ENCODE results near the gene RHOBTB3.

Gene RHOBTB3

GRCh38 chr5:95763941-95764340, 32.8 kb downstream of the RHOBTB3 start:
- no peak for DNase-seq (ENCODE audit: low spot score)

DNA sequence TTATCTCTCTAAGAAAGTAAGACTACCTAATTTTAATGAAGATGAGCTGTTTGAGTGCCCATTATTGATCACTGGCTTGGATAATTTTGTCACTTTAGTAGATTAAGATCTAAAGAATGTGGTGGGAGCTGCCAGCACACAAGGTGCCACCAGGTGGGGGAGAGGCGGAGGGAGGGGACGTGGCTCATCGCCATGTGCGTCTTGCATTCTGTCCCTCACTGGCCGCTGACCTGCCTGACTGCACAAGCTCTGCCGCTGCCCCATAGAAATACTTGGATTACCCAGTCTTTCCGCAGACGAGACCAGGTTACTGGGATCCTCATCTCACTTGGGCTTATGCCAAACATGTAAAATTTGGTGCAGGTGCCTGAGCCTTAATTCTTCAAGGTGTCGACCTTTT, 37.6 kb downstream of the RHOBTB3 start:
- no peak for DNase-seq (ENCODE audit: low spot score)

GRCh38 chr5:95770830-95771708, 39.9 kb downstream of the RHOBTB3 start:
- DNase-seq (ENCODE audit: low spot score) = no peak

DNA sequence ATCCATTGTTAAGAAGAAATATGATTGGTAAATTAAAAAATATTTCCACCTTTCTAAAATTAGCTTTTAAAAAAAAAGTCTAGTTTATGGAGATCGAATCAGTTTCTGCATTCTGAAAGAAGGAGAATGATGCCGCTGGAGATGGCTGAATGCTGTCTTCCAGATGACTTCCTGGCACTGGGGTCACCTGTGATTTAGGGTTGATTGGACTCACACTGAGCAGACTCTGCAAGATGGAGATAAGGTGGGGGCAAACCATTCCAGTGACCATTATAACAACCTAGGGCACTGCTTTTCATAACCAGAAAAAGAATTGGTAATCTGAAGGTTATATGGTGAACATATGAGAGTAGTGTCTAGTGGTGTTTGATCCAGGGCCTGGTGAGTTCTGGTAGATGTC, 40.8 kb downstream of the RHOBTB3 start:
- no peak for DNase-seq (ENCODE audit: low spot score)

DNA sequence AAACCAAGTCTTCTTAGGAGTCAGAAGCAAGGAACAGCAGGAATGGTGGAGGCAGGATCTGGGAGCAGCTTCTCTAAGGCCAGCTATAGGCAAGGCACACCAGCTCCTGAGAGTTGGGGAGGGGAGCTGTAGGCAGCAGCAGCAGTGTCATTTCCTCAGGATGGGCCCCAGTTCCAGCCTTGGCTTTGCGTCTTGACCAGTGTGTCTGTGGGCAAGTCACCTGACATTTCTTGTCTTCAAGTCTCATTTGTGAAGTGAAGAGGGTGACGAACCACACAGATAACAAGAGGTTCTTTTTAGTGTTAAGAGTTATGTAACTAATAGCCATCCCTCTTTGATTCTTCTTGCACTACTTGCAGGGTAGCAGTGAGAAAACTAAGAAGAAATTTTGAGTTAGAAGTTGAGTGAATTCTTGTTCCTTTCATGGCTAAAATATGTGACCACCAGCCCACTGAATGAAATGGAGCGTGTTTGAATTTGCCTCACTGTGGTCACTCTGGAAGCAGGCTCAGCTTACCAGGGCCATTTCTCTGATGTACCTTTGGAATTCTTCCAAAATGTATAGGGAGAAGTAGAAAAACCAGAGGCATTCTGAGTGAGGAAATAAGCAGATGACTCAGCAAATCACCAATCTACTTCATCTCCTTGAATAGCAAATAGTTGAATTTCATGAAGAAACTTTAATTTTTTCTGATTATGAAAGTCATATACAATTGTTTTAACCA, 42.4 kb downstream of the RHOBTB3 start:
- no peak for DNase-seq (ENCODE audit: low spot score)

DNA sequence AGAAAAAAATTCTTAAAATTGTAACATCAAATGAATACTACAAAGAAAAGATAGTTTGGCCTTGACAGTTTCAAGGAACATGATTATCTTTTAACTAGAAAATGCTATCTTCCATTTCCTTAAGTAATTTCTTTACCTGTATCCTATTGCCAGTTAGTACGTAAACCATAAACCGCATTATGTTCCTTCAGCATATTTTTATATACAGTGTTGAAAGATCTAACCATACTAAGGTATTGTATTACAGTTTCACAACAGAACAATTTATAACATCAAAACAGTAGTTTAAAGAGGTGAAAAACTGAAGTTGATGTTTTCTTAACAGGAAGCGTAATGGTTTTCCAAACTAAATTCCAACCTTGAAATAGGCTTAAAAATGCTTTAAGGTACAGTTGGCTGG, 46.3 kb downstream of the RHOBTB3 start:
- no peak for DNase-seq (ENCODE audit: low spot score)

DNA sequence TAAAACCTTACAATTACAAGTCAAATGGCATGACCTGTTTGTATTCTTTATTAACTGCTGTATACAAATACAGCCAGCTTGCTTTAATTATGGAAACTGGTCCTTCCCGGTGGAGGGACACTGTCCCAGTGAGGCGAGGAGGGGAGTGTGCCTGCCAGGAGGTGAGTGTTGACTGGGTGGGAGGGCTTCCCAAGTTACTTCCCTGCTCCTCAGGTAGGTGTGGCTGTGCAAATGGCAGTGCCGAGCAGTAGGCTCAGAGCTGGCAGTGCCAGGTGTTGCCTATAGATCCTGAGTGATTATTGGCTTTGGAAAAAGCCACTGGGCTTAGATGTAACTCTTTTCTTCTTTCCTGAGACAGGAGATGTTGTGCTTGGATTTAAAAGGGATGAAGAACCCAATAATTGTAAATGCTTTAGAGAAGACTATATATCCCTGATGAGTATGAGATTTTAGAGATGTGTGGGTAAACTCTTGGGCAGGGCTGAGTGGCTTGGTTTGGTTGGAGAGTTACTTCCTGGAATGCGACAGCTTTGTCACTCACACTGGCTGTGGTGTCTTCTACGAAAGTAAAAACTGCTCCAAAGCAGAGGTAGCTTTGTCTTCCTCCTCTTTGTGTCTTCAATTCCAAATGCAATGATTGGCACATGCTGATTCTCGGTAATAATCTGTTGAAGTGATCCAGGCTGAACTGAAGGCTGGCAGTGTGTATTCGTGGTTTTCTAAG, 47.7 kb downstream of the RHOBTB3 start:
- no peak for DNase-seq (ENCODE audit: low spot score)

- DNase-seq (ENCODE audit: low spot score) = no peak
Measured at GRCh38 chr5:95779611-95780010, 48.5 kb downstream of the RHOBTB3 start.

- no peak for DNase-seq (ENCODE audit: low spot score)
Measured at GRCh38 chr5:95780597-95780996, 49.5 kb downstream of the RHOBTB3 start.

DNA sequence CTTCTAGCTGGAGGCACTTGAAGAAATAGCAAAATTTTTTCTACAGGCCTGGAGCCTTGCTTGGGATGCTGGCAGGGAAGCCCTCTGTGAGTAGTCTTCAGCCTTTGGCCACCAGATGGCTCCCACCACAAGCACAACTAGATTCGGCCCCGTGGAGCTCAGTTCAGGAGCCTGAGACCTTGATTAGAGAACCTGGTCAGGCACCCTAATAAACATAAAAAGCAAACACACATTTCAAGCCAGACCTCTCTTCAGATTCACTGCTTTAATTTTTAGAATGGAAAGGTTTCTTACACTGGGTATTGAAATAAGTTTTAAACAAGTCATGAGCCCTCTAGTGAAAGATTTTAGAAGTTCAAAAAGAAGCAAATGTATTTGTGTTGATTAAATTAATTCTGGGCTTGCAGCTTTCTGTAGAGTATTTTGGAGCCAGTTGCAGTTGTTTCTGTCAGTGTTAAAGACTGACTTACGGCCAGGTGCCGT, 50.0 kb downstream of the RHOBTB3 start:
- peak; percentile 75 for DNase-seq (ENCODE audit: low spot score)

DNA sequence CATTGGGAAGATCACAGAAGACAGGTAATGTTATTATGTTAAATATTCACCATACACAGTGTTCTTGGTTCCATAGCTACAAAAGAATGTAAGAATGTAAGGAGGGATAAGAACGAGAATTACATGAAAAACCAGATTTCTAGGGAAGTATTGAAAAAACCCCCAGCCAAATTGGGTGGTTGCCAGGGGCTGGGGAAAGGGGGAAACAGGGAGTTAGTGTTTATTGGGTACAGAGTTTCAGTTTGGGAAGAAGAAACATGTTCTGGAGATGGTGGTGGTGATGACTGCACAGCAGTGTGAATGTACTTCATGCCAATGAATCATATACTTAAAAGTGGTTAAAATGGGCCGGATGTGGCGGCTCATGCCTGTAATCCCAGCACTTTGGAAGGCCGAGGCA, 51.0 kb downstream of the RHOBTB3 start:
- DNase-seq (ENCODE audit: low spot score) = no peak

- no peak for DNase-seq (ENCODE audit: low spot score)
Measured at GRCh38 chr5:95783661-95784060, 52.5 kb downstream of the RHOBTB3 start.

GRCh38 chr5:95784514-95785302, 53.6 kb downstream of the RHOBTB3 start:
- DNase-seq (ENCODE audit: low spot score) = no peak

- no peak for DNase-seq (ENCODE audit: low spot score)
Measured at GRCh38 chr5:95786821-95787418, 55.8 kb downstream of the RHOBTB3 start.

- DNase-seq (ENCODE audit: low spot score) = no peak
Measured at GRCh38 chr5:95788493-95788892, 57.4 kb downstream of the RHOBTB3 start.

- no peak for DNase-seq (ENCODE audit: low spot score)
Measured at GRCh38 chr5:95791751-95792150, 60.6 kb downstream of the RHOBTB3 start.

DNA sequence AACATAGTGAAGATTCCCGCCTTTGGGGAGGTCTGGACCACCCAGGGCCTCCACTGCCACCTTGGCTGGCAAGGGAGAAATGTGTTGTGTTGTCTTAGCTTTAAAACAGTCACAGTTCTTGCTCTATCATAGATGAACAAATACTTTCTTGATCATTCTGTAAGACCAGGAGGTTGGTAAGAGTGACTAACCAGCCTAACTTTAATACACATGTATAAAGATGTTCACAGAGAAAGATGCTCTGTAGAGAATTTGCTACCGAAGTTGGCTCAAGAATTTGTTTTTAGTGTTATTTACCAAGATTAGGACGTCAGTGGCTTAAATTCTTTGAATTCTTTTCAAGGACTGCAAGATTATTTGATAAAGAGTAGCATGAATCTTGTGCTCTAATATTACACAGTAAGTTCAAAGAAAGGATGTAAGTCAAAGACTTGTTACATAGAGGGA, 63.0 kb downstream of the RHOBTB3 start:
- no peak for DNase-seq (ENCODE audit: low spot score)

DNA sequence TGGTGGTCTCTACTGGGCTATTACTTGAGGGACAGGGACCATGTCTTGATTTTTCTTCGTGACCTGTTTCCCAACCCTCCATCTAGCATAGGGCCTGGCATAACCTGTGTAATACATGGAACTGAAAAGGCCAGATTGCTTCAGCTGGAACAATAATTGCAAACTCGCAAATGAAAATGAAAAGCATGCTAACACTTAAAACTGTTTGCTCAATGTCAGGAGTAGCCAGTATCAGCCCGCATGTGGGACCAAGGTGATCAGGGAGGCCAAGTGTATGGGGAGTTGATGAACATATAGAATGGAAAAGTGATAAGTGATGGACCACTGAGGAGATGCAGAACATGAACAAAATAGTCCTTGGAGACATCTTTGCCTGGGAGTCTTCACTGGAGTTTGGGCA, 66.2 kb downstream of the RHOBTB3 start:
- DNase-seq (ENCODE audit: low spot score) = no peak

DNA sequence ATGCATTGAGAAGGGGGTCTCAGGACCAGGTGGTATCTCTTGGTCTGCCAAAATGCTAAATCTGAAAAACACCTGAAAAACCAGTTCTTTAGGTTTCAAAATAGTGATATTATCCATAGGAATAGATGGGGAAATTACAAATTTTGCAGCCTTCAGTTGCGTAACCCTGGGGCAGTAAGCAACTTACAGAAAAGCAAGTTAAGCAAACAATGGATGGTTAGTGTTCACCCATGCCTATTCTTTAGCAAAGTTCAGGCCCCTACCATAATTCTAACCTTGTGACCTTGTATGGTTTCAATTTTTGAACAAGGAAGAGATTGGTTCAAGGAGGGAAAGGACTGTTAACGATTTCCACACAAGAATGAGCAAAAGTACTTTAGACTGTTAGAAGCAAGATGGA, 66.9 kb downstream of the RHOBTB3 start:
- no peak for DNase-seq (ENCODE audit: low spot score)

- DNase-seq (ENCODE audit: low spot score) = no peak
Measured at GRCh38 chr5:95798545-95798944, 67.4 kb downstream of the RHOBTB3 start.

GRCh38 chr5:95799191-95799835, 68.2 kb downstream of the RHOBTB3 start:
- DNase-seq (ENCODE audit: low spot score) = no peak
